HEK293 (cell line): ENCODE measurements around the gene RRP15.

Experiments used
- HOXC10 ChIP-seq: sonication (generic); formaldehyde crosslinking; IDR thresholded peaks from 2 replicates; pipeline ENCODE4 v1.8.1; 2023; ENCODE audit warnings: mild to moderate bottlenecking, missing genetic modification reagents
- MYNN ChIP-seq: fragments of 450-650 bp; formaldehyde crosslinking; IDR thresholded peaks from 2 replicates; pipeline ENCODE4 v1.5.1; 2016; ENCODE audit warnings: missing biosample characterization, missing genetic modification characterization, borderline replicate concordance
- PRDM4 ChIP-seq: fragments of 450-650 bp; formaldehyde crosslinking; IDR thresholded peaks from 2 replicates; pipeline ENCODE4 v1.5.1; 2017; ENCODE audit warnings: missing biosample characterization, missing genetic modification characterization
- SP7 ChIP-seq: fragments of 450-650 bp; formaldehyde crosslinking; IDR thresholded peaks from 2 replicates; pipeline ENCODE4 v1.5.1; 2016; ENCODE audit warnings: missing biosample characterization, missing genetic modification characterization
- TSHZ1 ChIP-seq: fragments of 450-650 bp; formaldehyde crosslinking; IDR thresholded peaks from 2 replicates; pipeline ENCODE4 v1.5.1; 2016; ENCODE audit warnings: missing biosample characterization, missing genetic modification characterization, borderline replicate concordance
- ZBTB11 ChIP-seq: fragments of 450-650 bp; formaldehyde crosslinking; conservative IDR thresholded peaks from 2 replicates; pipeline ENCODE4 v1.5.1; 2016; ENCODE audit warnings: low read depth, missing biosample characterization, missing genetic modification characterization
- ZBTB17 ChIP-seq: fragments of 450-650 bp; formaldehyde crosslinking; IDR thresholded peaks from 2 replicates; pipeline ENCODE4 v1.5.1; 2016; ENCODE audit warnings: missing biosample characterization, missing genetic modification characterization
- ZBTB44 ChIP-seq: fragments of 450-650 bp; IDR thresholded peaks from 2 replicates; pipeline ENCODE4 v1.5.1; 2018; ENCODE audit warnings: missing biosample characterization, mild to moderate bottlenecking, missing genetic modification characterization
- ZFHX2 ChIP-seq: fragments of 450-650 bp; formaldehyde crosslinking; conservative IDR thresholded peaks from 2 replicates; pipeline ENCODE4 v1.5.1; 2016; ENCODE audit warnings: missing biosample characterization, missing genetic modification characterization
- ZNF146 ChIP-seq: fragments of 450-650 bp; formaldehyde crosslinking; IDR thresholded peaks from 2 replicates; pipeline ENCODE4 v1.5.1; 2016; ENCODE audit warnings: missing biosample characterization, missing genetic modification characterization
- ZNF221 ChIP-seq: fragments of 450-650 bp; formaldehyde crosslinking; IDR thresholded peaks from 2 replicates; pipeline ENCODE4 v1.5.1; 2017; ENCODE audit warnings: missing biosample characterization, missing genetic modification characterization, borderline replicate concordance
- ZNF248 ChIP-seq: fragments of 450-650 bp; formaldehyde crosslinking; IDR thresholded peaks from 2 replicates; pipeline ENCODE4 v1.5.1; 2017; ENCODE audit warnings: missing biosample characterization, missing genetic modification characterization
- ZNF324 ChIP-seq: fragments of 450-650 bp; formaldehyde crosslinking; IDR thresholded peaks from 2 replicates; pipeline ENCODE4 v1.5.1; 2016; ENCODE audit warnings: missing biosample characterization, missing genetic modification characterization
- ZNF404 ChIP-seq: fragments of 450-650 bp; formaldehyde crosslinking; IDR thresholded peaks from 2 replicates; pipeline ENCODE4 v1.5.1; 2017; ENCODE audit warnings: missing biosample characterization, missing genetic modification characterization
- ZNF488 ChIP-seq: fragments of 450-650 bp; formaldehyde crosslinking; IDR thresholded peaks from 2 replicates; pipeline ENCODE4 v1.5.1; 2016; ENCODE audit warnings: missing biosample characterization, missing genetic modification characterization
- ZNF521 ChIP-seq: fragments of 450-650 bp; formaldehyde crosslinking; IDR thresholded peaks from 2 replicates; pipeline ENCODE4 v1.5.1; 2017; ENCODE audit warnings: missing biosample characterization, mild to moderate bottlenecking, missing genetic modification characterization
- ZNF529 ChIP-seq: fragments of 450-650 bp; formaldehyde crosslinking; IDR thresholded peaks from 2 replicates; pipeline ENCODE4 v1.5.1; 2017; ENCODE audit warnings: missing genetic modification characterization, missing biosample characterization; ENCODE audit not compliant: insufficient replicate concordance
- ZNF548 ChIP-seq: fragments of 450-650 bp; formaldehyde crosslinking; IDR thresholded peaks from 2 replicates; pipeline ENCODE4 v1.5.1; 2016; ENCODE audit warnings: missing biosample characterization, missing genetic modification characterization
- ZNF621 ChIP-seq: fragments of 450-650 bp; formaldehyde crosslinking; IDR thresholded peaks from 2 replicates; pipeline ENCODE4 v1.5.1; 2017; ENCODE audit warnings: missing biosample characterization, missing genetic modification characterization
- ZNF623 ChIP-seq: fragments of 450-650 bp; formaldehyde crosslinking; IDR thresholded peaks from 2 replicates; pipeline ENCODE4 v1.5.1; 2016; ENCODE audit warnings: missing biosample characterization, missing genetic modification characterization
- ZNF626 ChIP-seq: fragments of 450-650 bp; sonication (Bioruptor Pico); formaldehyde crosslinking; IDR thresholded peaks from 2 replicates; pipeline ENCODE4 v1.5.1; 2018; ENCODE audit warnings: missing biosample characterization, missing genetic modification characterization, inconsistent platforms
- ZNF701 ChIP-seq: fragments of 450-650 bp; formaldehyde crosslinking; IDR thresholded peaks from 2 replicates; pipeline ENCODE4 v1.5.1; 2016; ENCODE audit warnings: missing biosample characterization, missing genetic modification characterization
- ZNF785 ChIP-seq: fragments of 450-650 bp; formaldehyde crosslinking; IDR thresholded peaks from 2 replicates; pipeline ENCODE4 v1.5.1; 2016; ENCODE audit warnings: missing biosample characterization, missing genetic modification characterization

The RRP15 gene

GRCh38 chr1:218304281-218305039, 19.4 kb downstream of the RRP15 start (continued):
- no peak for TF ChIP-seq ZFHX2
- TF ChIP-seq ZNF626 = no peak
- TF ChIP-seq ZNF521 = no peak
- TF ChIP-seq MYNN (tag by site-specific recombination) = no peak
- TF ChIP-seq ZNF248 = no peak
- TF ChIP-seq SP7 = peak; percentile 91
- no peak for TF ChIP-seq ZNF548 (tag by site-specific recombination)
- no peak for TF ChIP-seq HOXC10 (CRISPR knock-in tag)
- no peak for TF ChIP-seq ZNF324 (tag by site-specific recombination)
- no peak for TF ChIP-seq ZNF621
- no peak for TF ChIP-seq ZBTB11 (tag by site-specific recombination)
- TF ChIP-seq ZNF701 (tag by site-specific recombination) = no peak
- no peak for TF ChIP-seq ZNF488 (tag by site-specific recombination)
- TF ChIP-seq ZBTB44 (tag by site-specific recombination) = peak; percentile 68
- TF ChIP-seq ZNF785 = no peak
- no peak for TF ChIP-seq ZNF221
- peak; percentile 85 for TF ChIP-seq ZBTB17
- peak; percentile 80 for TF ChIP-seq PRDM4
- no peak for TF ChIP-seq ZNF146 (tag by site-specific recombination)
- no peak for TF ChIP-seq ZNF529 (tag by site-specific recombination)
- TF ChIP-seq ZNF404 (tag by site-specific recombination) = no peak
- 0 out of 2 replicates have a peak, but pooled peaks have one; percentile 22 for TF ChIP-seq TSHZ1 (tag by site-specific recombination)
- TF ChIP-seq ZNF623 (tag by site-specific recombination) = no peak
